GM10847 (cell line): ENCODE data around the gene EIF2D.

Source experiments
- POLR2A ChIP-seq: IDR thresholded peaks from 2 replicates; pipeline ENCODE4 v1.6.1; 2011; ENCODE audit not compliant: insufficient read length; ENCODE audit errors: extremely low read depth

EIF2D gene

DNA sequence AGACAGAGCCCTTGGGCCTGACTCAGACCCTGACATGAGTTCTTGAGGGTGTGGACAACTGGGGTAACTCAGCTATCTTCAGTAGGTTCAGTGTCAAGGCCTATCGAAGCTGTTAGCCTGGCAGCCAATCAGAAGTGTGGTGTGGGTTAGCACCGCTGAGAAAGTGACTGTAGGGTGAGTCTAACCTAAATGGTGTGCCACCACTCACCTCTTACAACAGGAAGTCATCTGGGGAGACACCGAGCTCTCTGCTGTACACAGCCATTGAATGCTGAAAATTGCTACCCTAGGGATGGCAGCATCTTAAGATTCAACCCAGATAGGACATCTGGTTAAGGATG is 60.3 kb downstream of the EIF2D start:
- TF ChIP-seq POLR2A, result no peak

DNA sequence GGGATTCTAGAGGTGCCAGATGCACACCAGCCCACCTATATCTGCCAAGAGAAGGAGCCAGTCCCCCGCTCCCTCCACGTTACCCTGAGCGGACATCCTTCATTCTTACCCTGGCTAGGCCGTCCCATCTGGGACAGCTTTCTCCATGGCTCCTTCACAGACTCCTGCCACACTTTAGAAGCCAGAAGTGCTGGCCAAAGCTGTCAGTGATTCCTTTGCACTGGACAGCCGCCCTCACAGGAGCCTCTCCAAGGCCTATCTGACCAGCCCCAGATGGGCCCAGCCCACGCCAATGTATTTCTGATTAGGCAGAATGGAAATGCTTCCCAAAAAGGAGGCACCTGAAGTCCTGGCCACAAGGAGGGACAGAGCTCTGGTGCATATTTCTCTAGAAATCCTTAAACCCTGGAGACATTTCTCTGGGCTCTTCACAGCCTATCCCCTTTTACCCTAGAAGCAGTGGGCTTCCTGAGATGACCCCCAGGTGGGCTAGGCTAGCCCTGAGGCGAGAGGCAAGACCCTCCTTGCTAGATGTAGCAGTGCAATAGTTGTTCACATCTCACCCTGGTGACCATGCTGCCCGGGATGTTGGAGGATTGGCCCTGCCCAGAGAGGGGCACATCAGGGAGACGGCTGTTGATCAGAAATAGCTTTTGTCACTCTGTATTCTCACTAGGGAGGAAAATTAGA is 60.8 kb downstream of the EIF2D start:
- TF ChIP-seq POLR2A, result no peak

DNA sequence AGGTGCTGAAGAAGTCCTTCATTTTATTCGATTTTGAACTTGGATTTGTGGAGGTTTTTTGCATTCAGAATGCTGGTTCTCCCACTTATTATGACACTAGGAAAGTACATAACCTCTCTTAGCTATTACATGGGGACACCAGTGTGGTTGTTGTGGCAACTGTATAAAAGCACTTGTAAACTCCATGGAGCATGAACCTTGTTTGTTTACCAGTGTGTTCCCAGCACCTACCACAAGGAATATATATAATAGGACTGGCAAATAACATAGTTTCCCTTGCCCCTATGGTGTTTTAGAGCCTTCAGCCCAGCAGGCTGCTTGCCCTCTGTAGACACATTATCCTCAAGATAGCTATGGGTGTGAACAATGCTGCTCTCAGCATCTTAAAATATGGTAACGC is 61.8 kb downstream of the EIF2D start:
- TF ChIP-seq POLR2A, result no peak

DNA sequence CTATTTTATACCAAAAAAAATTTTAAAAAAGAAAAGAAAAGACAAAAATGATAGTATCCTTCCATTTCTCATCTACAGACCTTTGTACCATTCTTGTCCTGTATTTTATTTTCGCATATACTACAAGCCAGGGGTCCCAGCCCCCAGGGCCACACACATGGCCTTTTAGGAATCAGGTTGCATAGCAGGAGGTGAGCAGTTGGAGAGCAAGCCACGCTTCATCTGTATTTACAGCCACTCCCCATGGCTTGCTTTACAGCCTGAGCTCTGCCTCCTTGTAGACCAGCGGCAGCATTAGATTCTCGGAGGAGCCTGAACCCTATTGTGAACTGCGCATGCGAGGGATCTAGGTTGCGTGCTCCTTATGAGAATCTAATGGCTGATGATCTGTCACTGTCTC is 65.2 kb downstream of the EIF2D start:
- no peak for TF ChIP-seq POLR2A

DNA sequence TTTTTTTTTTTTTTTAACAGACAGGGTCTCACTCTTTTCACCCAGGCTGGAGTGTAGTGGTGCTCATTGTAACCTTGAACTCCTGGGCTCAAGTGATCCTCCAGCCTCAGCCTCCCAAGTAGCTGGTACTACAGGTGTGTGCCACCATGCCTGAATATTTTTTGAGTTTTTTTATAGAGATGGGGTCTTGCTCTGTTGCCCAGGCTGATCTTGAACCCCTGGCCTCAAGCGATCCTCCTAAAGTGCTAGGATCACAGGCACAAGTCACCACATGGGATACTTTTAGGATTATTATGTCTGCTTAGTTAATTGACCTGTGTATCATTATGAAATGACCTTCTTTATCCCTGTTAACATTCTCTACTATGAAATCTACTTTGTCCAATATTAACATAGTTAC is 66.9 kb downstream of the EIF2D start:
- no peak for TF ChIP-seq POLR2A

DNA sequence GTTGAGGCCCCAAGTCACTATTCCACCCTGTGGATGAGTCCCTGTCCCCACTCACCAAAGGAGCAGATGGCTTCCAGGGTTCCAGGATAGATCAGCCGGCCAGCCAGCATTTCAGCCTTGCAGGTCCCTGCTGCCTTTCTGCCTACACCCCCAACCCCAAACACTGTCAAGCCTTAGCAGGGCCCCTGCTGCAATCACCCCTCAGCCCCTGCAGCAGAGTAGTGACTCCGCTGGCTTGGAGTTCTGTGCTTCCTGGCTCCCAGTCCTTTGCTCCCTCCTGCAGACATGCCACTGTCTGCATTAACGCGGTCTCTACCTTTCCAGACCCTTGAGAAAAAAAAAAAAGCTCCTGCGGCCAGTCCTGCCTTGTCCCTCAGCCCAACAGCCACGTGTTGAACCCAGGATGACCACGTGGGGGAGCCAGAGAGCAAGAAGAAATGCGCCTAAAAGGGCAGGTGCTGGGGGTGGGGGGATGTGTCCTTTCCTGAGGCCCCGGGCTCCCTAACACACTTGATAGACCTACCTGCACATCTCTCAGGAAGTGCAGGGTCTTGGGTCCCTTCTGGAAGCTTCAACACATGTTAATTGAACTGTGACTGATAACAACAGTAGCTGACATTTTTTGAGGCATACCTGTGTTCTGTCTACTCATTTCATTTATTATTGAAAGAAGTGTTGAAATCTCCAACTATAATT is 67.6 kb downstream of the EIF2D start:
- no peak for TF ChIP-seq POLR2A
